Retinal pigment epithelial cell (primary cell): ENCODE data around the gene SHLD1.
"Not testable (repeated sequence)": the region's sequence is repeated elsewhere in the genome, so short reads cannot be mapped to it uniquely, and the experiment has no call there.

Experiments used
- DNase-seq: peaks from one replicate; pipeline ENCODE4 v3.0.0-alpha.2; 2010; ENCODE audit warnings: low read depth
- H3K4me3 ChIP-seq: 2 replicates; pipeline ENCODE4 v1.5.1; 2011; ENCODE audit warnings: mild to moderate bottlenecking, low read length, control low read depth, moderate library complexity
- TF ChIP-seq, protein P1 (sequence below): conservative IDR thresholded peaks from 2 replicates; pipeline ENCODE4 v1.5.1; 2011; ENCODE audit warnings: low read depth, low read length, control low read depth, inconsistent platforms

The SHLD1 gene

GRCh38 chr20:5737966-5738365 is 12.2 kb upstream of the SHLD1 start:
- no peak for DNase-seq
- TF ChIP-seq, protein P1, sequence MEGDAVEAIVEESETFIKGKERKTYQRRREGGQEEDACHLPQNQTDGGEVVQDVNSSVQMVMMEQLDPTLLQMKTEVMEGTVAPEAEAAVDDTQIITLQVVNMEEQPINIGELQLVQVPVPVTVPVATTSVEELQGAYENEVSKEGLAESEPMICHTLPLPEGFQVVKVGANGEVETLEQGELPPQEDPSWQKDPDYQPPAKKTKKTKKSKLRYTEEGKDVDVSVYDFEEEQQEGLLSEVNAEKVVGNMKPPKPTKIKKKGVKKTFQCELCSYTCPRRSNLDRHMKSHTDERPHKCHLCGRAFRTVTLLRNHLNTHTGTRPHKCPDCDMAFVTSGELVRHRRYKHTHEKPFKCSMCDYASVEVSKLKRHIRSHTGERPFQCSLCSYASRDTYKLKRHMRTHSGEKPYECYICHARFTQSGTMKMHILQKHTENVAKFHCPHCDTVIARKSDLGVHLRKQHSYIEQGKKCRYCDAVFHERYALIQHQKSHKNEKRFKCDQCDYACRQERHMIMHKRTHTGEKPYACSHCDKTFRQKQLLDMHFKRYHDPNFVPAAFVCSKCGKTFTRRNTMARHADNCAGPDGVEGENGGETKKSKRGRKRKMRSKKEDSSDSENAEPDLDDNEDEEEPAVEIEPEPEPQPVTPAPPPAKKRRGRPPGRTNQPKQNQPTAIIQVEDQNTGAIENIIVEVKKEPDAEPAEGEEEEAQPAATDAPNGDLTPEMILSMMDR = no peak
- no peak overlapping the region for H3K4me3 ChIP-seq

GRCh38 chr20:5740643-5741042 is 9.6 kb upstream of the SHLD1 start:
- not testable (repeated sequence) for DNase-seq, H3K4me3 ChIP-seq

DNA sequence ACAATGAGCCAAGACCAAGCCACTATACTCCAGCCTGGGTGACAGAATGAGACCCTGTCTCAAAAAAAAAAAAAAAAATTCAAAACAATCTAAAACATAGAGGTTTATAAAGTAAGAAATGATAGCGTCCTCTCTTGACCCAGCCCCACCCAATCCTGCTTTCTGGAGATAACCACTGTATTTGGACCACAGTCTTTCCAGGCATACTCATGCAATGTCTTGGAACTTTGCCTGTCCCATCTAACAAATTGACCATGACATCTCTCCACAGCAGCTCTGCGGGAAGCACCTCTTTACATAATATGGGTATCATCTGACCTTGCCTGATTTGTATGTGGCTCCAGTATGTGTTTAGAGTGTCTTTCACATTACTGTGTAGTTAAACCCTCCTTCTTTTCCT is 9.1 kb upstream of the SHLD1 start:
- no peak overlapping the region for H3K4me3 ChIP-seq
- TF ChIP-seq, protein P1 = no peak
- no peak for DNase-seq

DNA sequence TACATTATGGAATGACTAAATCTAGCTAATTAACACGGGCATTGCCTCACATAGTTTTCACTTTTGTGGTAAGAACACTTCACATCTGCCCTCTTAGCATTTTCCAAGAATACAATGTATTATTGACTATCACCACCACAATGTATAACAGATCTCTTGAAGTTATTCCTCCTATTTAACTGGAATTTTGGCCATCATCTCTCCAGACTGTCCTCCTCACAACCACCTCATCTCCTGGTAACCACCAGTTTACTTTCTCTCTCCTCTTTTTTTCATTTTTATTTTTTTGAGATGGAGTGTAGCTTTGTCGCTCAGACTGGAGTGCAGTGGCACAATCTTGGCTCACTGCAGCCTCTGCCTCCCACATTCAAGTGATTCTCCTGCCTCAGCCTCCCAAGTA is 8.2 kb upstream of the SHLD1 start:
- no peak for DNase-seq
- TF ChIP-seq, protein P1 = no peak
- no peak overlapping the region for H3K4me3 ChIP-seq

DNA sequence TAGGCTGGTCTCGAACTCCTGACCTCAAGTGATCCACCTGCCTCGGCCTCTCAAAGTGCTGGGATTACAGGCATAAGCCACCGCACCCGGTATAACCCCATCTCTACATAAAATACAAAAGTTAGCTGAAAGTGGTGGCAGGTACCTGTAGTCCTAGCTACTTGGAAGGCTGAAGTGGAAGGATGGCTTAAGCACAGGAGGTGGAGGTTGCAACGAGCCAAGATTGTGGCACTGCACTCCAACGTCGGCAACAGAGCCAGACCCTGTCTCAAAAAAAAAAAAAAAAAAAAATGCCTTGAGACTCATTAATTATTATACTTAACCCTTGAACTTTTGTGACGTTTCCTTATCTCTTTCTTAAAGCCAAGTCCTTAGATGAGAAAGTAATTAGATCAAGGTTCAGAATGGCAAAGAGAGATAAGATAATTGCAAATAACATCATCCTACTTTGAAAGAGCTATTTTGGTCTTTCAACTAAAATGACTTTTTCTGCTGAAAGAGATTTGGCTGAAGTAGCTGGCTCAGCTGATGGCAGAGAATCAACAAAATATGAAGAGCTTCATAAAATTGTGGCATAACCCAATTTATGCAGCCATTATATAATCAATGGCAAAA is 4.7 kb upstream of the SHLD1 start:
- no peak overlapping the region for H3K4me3 ChIP-seq
- TF ChIP-seq, protein P1 = no peak
- DNase-seq = no peak

DNA sequence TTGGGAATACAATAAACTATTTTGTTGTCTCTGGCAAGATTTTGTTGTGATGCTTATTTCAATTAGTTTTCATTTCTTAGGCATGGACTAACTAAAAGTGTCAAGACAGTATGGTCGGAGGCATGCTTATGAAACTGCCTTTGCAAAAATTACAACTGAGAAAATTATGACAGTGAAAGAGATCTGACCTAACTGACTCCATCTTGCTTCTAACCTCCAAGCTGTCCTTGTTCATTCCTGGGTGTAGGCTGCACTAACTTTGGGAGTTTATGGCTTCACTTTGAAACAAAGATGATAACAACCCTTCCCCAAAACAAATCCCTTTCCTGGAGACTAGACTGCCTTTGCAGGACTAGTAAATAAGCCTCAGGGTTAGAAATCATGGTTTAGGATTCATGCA is 4.1 kb upstream of the SHLD1 start:
- DNase-seq = no peak
- no peak overlapping the region for H3K4me3 ChIP-seq
- TF ChIP-seq, protein P1 = no peak

DNA sequence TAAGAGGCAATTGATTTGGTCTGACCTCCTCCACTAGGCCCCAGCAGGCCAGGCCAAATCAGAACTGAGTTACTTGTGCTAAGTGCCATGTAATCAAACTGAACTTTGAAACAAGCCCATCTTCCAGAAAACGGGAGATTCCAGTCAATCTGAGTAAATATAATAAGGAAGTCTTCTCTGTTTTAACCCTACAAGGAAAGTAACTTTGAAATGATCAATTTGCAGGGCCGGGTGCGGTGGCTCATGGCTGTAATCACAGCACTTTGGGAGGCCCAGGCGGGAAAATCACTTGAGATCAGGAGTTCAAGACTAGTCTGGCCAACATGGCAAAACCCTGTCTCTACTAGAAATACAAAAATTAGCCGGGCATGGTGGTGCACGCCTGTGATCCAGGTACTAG is 2.0 kb upstream of the SHLD1 start:
- TF ChIP-seq, protein P1 = no peak
- H3K4me3 ChIP-seq = no peak overlapping the region
- DNase-seq = no peak

- not testable (repeated sequence) for DNase-seq, H3K4me3 ChIP-seq
Measured at GRCh38 chr20:5749512-5749951, 669 bp upstream of the SHLD1 start.
